GM12874 (cell line): ENCODE results near the gene MBTPS1.
A peak's percentile ranks its signal among the peaks of the same experiment; 100 is the strongest.

Source experiments
- TF ChIP-seq, protein P1 (sequence below): IDR thresholded peaks from 2 replicates; pipeline ENCODE4 v1.5.1; 2011; ENCODE audit warnings: low read depth, mild to moderate bottlenecking, control low read depth, low read length, moderate library complexity; ENCODE audit not compliant: insufficient read depth

MBTPS1 gene

GRCh38 chr16:84117494-84117843 lies 727 bp upstream of the MBTPS1 start:
- TF ChIP-seq, protein P1, sequence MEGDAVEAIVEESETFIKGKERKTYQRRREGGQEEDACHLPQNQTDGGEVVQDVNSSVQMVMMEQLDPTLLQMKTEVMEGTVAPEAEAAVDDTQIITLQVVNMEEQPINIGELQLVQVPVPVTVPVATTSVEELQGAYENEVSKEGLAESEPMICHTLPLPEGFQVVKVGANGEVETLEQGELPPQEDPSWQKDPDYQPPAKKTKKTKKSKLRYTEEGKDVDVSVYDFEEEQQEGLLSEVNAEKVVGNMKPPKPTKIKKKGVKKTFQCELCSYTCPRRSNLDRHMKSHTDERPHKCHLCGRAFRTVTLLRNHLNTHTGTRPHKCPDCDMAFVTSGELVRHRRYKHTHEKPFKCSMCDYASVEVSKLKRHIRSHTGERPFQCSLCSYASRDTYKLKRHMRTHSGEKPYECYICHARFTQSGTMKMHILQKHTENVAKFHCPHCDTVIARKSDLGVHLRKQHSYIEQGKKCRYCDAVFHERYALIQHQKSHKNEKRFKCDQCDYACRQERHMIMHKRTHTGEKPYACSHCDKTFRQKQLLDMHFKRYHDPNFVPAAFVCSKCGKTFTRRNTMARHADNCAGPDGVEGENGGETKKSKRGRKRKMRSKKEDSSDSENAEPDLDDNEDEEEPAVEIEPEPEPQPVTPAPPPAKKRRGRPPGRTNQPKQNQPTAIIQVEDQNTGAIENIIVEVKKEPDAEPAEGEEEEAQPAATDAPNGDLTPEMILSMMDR: no peak

- TF ChIP-seq, protein P1: peak; percentile 33
Observed at GRCh38 chr16:84115919-84116719, 623 bp downstream of the MBTPS1 start.

DNA sequence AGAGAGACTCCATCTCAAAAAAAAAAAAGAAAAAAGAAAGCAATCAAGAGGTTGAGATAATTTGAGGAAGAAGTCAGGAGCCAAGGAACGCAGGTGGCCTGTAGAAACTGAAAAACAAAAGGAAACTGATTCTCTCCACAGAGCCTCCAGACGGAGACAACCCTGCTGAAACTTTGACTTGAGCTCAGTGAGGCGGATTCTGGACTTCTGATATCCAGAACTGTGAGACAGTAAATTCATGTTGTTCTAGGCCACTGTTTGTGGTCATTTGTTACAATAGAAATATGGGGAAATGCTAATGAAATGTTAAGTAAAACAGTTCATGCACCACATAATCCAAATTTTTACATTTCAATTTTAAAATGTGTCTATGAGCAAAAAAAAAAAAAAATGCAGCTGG lies 5.2 kb downstream of the MBTPS1 start:
- TF ChIP-seq, protein P1: no peak

- TF ChIP-seq, protein P1: no peak
Observed at GRCh38 chr16:84110527-84110926, 6.2 kb downstream of the MBTPS1 start.

DNA sequence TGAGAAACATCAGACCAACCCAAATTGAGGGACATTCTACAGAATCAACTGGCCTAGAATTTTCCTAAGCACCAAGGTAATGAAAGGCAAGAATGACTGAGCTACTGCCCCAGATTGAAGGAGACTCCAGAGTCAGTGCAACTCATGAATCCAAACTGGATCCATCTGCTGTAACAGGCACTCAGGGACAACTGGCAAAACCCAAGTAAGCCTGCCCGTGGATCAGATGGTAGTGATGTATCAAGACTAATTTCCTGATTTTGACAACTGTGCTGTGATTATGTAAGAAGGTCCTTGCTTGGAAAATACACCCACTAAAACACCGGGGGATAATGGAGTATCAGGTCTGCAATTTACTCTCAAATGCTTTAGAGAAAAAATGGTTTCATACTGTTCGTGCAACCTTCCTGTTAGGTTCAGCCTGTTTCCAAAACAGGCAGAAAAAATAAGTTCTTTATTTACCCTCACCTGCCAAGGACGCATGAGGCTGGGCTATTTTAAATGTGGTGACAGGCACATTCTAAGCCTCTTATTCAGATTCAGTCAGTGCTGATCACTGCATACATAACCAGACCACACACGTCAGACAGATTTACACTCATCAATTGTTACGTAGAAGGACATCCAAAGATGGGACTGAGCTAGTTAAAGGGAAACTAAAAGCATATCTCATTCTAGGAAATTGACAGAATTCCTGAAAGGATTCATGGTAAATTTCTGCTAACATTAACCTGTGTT lies 7.0 kb downstream of the MBTPS1 start:
- TF ChIP-seq, protein P1: no peak

DNA sequence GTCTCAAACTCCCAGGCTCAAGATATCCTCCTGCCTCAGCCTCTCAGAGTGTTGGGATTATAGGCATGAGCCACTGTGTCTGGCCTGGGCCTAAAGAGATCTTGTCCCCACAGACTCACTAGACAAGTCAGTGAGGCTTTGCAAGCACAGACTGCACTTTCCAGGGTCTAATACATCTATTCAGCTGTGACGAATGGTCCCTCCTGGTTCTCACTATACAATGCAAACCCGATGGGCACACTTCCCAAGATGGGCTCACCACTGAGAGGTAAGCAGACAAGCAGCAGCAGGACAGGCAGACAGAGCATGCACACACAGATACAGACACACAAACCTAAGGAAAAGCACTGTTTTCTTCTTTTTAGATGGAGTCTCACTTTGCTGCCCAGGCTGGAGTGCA lies 8.8 kb downstream of the MBTPS1 start:
- TF ChIP-seq, protein P1: no peak

DNA sequence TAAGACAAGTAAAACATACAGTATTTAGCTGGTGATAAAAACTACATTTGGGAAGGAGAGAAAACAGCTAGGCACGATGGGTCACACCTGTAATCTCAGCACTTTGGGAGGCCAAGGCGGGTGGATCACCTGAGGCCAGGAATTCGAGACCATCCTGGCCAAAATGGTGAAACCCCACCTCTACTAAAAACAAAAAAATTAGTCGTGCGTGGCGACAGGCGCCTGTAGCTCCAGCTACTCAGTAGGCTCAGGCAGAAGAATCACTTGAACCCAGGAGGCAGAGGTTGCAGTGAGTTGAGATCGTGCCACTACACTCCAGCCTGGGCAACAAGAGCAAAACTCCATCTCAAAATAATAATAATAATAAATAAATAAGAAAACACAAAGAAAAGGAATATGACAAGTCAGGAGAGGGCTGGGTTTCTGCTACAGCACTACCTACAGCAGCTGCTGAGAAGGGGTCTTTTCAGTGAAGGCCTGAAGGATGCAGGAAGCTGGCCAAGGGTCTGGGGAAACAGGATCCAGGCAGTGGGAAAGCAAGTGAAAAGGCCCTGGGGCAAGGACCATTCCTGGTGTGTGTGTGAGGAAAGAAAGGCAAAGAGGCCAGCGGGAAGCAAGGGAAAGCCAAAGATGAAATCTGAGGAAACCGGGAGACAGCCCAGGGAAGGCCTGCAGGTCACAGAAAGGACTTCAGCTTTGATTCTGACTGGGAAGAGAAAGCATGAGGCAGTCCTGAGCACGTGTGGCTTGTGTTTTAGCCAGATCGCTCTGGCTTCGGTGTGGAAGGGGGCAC lies 10.6 kb downstream of the MBTPS1 start:
- TF ChIP-seq, protein P1: no peak
